Activated CD4-positive, alpha-beta T cell treated with anti-CD3 and anti-CD28 coated beads, Interleukin-2, amount 10 ng/mL, durations not matched to agents 24 days and 14 days (primary cell): ENCODE measurements around the gene MAP3K19. TPM values are rescaled to one million over a fixed set of nuclear protein-coding genes. Genes with fewer than 3 reads are reported as not detected.

Experiments
- DNase-seq: peaks from one replicate; pipeline ENCODE4 v3.0.0; 2022
- H3K27ac Mint-ChIP-seq: one replicate; pipeline ENCODE4 v1.8.0; 2022; ENCODE audit warnings: mild to moderate bottlenecking, mixed read lengths
- H3K27me3 Mint-ChIP-seq: one replicate; pipeline ENCODE4 v1.8.0; 2022; ENCODE audit warnings: mixed read lengths
- H3K36me3 Mint-ChIP-seq: one replicate; pipeline ENCODE4 v1.8.0; 2022; ENCODE audit warnings: low read depth, mild to moderate bottlenecking, mixed read lengths
- H3K4me1 Mint-ChIP-seq: one replicate; pipeline ENCODE4 v1.8.0; 2021; ENCODE audit warnings: mixed read lengths
- H3K4me3 Mint-ChIP-seq: one replicate; pipeline ENCODE4 v1.8.0; 2022; ENCODE audit warnings: mild to moderate bottlenecking, moderate library complexity, mixed read lengths
- H3K9me3 Mint-ChIP-seq: one replicate; pipeline ENCODE4 v1.8.0; 2021; ENCODE audit warnings: mixed read lengths
- intact Hi-C: fragments of 100-400 bp; cut with micrococcal nuclease; formaldehyde crosslinking; loops from one replicate; pipeline ENCODE4 v1.15.1; 2023
- total RNA-seq: library from RNA; stranded (reverse); gene quantifications from 2 replicates; pipeline ENCODE4 v1.2.3, GENCODE V29; 2022

The MAP3K19 gene
- total RNA-seq, 1 donor from 2014 or later, result not detected

DNA sequence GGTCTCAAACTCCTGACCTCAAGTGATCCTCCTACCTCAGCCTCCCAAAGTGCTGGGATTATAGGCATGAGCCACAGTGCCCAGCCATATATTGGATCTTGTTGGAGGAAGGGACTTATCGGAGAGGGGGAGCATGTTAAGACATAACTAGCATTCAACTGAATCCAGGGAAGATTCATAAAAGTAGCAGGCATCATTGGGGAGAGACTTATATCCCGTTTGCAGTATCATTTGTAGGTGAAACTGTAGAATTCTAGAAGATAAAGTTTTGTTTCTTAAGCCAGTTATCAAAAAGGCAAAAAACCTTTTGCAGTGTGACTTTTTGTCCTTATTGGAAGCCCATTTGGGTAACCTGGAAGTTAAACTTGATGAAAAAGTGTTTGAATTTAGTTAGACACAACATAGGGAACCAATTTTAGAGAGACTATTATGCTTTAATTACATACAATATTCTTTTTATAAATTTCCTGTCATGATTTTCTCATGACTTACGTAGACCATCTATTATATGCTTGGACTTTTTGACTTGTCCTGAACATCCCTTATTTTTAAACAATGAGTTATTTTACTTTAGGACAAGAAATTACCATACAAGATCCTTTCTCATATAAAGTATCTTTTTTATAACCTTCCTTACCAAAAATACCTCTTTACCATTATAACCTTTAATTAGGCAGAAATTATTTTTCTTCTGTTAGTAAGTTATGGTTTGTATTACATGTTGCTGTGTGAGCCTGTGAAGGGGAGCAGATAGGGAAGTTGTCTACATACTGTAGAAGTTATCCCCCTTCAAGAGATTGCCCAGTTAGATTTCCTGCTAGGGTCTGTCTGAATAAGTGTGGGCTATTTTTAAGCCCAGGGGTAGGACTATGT, 25.1 kb upstream of the MAP3K19 start:
- peaks cover 5% of the 10 kb centered on the region for H3K4me1 Mint-ChIP-seq
- H3K4me3 Mint-ChIP-seq, result no peak overlapping the region
- intact Hi-C loops, result no loop called here
- H3K27me3 Mint-ChIP-seq, result no peaks in the 10 kb centered on the region
- no peak overlapping the region for H3K27ac Mint-ChIP-seq
- H3K36me3 Mint-ChIP-seq, result peaks cover 64% of the 10 kb centered on the region
- peaks cover 31% of the 10 kb centered on the region for H3K9me3 Mint-ChIP-seq
- DNase-seq, result no peak

DNA sequence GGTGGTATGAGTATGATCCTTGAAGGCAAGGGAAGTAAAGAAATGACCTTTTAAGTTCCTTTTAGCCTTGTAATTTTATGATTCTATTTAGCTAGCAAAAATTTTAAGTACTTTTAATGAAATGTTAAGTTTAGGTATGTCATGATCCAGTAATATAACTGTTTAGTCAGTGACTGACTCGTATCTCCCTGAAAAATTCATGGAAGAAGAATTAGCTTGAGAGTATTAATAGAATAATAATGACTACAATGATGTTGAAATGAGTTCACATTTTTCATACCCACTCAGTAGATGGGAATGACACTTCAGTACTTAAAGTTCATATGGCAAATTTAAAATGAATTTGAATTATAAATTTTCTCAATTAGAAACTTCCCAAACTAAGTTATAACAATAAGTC, 19.5 kb upstream of the MAP3K19 start:
- H3K4me1 Mint-ChIP-seq, result peaks cover 10% of the 10 kb centered on the region
- no peak for DNase-seq
- H3K27me3 Mint-ChIP-seq, result no peaks in the 10 kb centered on the region
- intact Hi-C loops, result no loop called here
- H3K9me3 Mint-ChIP-seq, result peaks cover 25% of the 10 kb centered on the region
- H3K36me3 Mint-ChIP-seq, result peaks cover 70% of the 10 kb centered on the region
- no peak overlapping the region for H3K4me3 Mint-ChIP-seq
- no peak overlapping the region for H3K27ac Mint-ChIP-seq

DNA sequence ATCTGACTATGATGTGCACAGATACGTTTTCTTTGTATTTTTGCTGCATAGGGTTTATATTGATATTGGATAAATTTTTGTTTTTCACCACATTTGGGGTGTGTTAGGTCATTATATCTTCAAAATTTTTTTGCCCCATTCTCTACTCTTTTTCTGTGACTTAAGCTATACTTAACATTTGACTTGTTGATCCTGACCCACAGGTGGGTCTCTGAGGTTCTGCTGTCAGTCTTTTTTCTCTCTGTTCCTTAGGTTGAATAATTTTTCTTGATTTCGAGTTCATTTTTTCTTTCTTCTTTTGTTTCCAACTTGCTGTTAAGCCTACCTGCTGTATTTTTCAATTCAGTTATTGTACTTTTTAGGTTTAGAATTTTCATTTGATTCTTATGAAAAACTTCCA, 16.9 kb upstream of the MAP3K19 start:
- no peak for DNase-seq
- Mint-ChIP-seq H3K4me1 (peaks cover 15% of the 10 kb centered on the region), H3K36me3 (peaks cover 70% of the 10 kb centered on the region), H3K27ac (no peak overlapping the region), H3K9me3 (peaks cover 16% of the 10 kb centered on the region), H3K27me3 (no peaks in the 10 kb centered on the region), H3K4me3 (no peak overlapping the region)
- intact Hi-C loops, result no loop called here

- H3K27me3 Mint-ChIP-seq, result no peaks in the 10 kb centered on the region
- no peak for DNase-seq
- H3K36me3 Mint-ChIP-seq, result peaks cover 67% of the 10 kb centered on the region
- intact Hi-C loops, result no loop called here
- H3K4me3 Mint-ChIP-seq, result no peak overlapping the region
- no peak overlapping the region for H3K27ac Mint-ChIP-seq
- peaks cover 19% of the 10 kb centered on the region for H3K4me1 Mint-ChIP-seq
- peaks cover 14% of the 10 kb centered on the region for H3K9me3 Mint-ChIP-seq
Observed at GRCh38 chr2:135063210-135063609, 16.0 kb upstream of the MAP3K19 start.

DNA sequence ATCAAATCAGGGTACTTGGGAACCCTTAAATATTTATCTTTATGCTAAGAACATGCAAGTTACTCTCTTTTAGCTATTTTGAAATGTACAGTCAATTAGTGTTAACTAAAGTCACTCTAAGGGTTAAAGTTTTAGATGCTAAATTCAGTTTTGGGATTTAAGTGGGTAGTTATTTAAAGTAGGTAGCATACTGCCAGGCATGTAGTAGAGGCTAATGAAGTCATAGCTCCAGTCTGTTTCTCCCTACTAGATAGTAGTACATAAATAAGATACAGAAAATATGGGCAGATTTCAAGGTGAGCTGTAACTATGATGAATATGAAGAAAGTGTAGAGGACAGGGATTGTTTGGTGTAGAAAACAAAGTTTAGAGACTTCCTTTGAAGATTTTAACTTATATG, 12.3 kb upstream of the MAP3K19 start:
- intact Hi-C loops, result loop anchor here (10.0 kb wide), 3 partner anchors 45 to 925 kb away; partner anchors contain the start of gene DARS1
- no peak for DNase-seq
- peaks cover 14% of the 10 kb centered on the region for H3K9me3 Mint-ChIP-seq
- H3K36me3 Mint-ChIP-seq, result peaks cover 64% of the 10 kb centered on the region
- no peaks in the 10 kb centered on the region for H3K27me3 Mint-ChIP-seq
- H3K4me3 Mint-ChIP-seq, result no peak overlapping the region
- no peak overlapping the region for H3K27ac Mint-ChIP-seq
- peaks cover 27% of the 10 kb centered on the region for H3K4me1 Mint-ChIP-seq

DNA sequence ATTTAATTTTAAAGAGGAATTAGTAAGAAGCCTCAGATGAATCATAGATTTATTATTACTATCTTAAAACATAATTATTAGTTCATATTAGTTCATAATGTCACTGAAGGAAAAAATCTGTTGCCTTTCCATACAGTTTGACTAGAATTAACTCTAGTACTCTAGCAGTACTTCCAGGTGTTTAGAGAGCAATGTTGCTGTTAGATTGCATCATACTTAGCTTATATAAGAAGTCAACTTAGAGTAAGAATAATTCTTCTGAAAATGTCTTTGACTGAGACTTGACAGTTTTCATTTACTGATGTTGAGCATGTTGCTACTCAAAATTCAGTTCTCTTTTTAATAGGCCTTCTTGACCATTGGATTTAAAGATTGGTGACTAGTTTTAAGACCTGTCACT, 9.5 kb upstream of the MAP3K19 start:
- Mint-ChIP-seq H3K27me3 (peaks cover 2% of the 10 kb centered on the region), H3K27ac (peak overlapping the region; percentile 13), H3K36me3 (peaks cover 52% of the 10 kb centered on the region), H3K4me3 (peak overlapping the region; percentile 15), H3K9me3 (peaks cover 3% of the 10 kb centered on the region), H3K4me1 (peaks cover 39% of the 10 kb centered on the region)
- intact Hi-C loops, result loop anchor here (10.0 kb wide), 3 partner anchors 48 to 928 kb away; partner anchors contain the start of gene DARS1
- DNase-seq, result no peak

DNA sequence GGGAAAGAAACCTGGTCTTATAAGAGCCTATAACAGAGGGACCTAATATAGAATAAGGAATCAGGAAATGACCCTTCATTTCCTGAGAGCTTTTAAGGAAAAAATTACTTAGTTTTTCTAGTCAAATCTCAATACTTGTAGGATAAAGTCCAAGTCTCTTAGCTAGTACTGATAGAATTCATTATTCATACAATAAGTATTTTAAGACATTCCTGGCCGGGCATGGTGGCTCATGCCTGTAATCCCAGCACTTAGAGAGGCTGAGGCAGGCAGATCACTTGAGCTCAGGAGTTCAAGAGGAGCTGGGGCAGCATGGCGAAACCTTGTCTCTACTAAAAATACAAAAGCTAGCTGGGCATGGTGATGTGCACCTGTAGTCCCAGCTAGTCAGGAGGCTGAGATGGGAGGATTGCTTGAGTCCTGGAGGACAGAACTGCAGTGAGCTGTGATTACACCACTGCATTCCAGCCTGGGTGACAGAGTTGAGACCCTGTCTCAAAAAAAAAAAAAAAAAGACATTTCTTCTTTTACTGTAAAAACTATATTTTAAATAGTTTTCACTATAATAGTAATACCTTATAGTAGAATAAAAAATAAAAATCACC, 8.0 kb upstream of the MAP3K19 start:
- Mint-ChIP-seq H3K9me3 (peaks cover 3% of the 10 kb centered on the region), H3K4me1 (peaks cover 46% of the 10 kb centered on the region), H3K27me3 (peaks cover 2% of the 10 kb centered on the region), H3K27ac (no peak overlapping the region), H3K36me3 (peaks cover 41% of the 10 kb centered on the region), H3K4me3 (peak overlapping the region; percentile 94)
- intact Hi-C loops, result loop anchor here (10.0 kb wide), 3 partner anchors 50 to 930 kb away; partner anchors contain the start of gene DARS1
- DNase-seq, result no peak

DNA sequence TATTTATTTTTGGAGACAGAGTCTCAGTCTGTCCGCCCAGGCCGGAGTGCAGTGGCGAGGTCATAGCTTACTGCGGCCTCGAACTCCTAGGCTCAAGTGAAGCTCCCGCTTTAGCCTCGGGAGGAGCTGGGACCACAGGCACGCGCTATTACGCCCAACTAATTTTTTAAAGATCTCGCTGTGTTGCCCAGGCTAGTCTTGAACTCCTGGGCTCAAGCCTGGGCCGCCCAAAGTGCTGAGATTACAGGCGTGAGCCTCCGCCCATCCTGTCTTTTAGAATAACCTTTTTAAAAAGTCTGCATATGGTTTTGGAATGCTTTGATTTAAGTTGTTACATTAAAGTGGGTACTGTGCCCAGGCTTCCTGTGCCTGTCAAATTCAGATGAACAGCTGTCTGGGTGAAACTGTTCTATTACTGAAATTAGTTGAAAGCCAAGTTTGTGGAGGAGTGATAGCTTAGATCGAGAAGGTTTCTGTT, 5.8 kb upstream of the MAP3K19 start:
- H3K27ac Mint-ChIP-seq, result peak overlapping the region; percentile 100
- peaks cover 30% of the 10 kb centered on the region for H3K36me3 Mint-ChIP-seq
- no peaks in the 10 kb centered on the region for H3K9me3 Mint-ChIP-seq
- peak overlapping the region; percentile 94 for H3K4me3 Mint-ChIP-seq
- peak; percentile 77 for DNase-seq
- H3K4me1 Mint-ChIP-seq, result peaks cover 38% of the 10 kb centered on the region
- intact Hi-C loops, result loop anchor here (1.0 to 10.0 kb wide), 16 partner anchors 48 to 1330 kb away; partner anchors contain the start of genes CCNT2, DARS1 and UBXN4
- peaks cover 2% of the 10 kb centered on the region for H3K27me3 Mint-ChIP-seq

- H3K36me3 Mint-ChIP-seq, result peaks cover 27% of the 10 kb centered on the region
- intact Hi-C loops, result loop anchor here (1.0 to 10.0 kb wide), 16 partner anchors 47 to 1331 kb away; partner anchors contain the start of genes CCNT2, DARS1 and UBXN4
- peak within 1 kb of the TSS; percentile 100 for H3K27ac Mint-ChIP-seq
- peak within 1 kb of the TSS; percentile 94 for H3K4me3 Mint-ChIP-seq
- peaks cover 2% of the 10 kb centered on the region for H3K27me3 Mint-ChIP-seq
- DNase-seq, result peak; percentile 98
- no peaks in the 10 kb centered on the region for H3K9me3 Mint-ChIP-seq
- peaks cover 38% of the 10 kb centered on the region for H3K4me1 Mint-ChIP-seq
Observed at GRCh38 chr2:135052042-135052876, 5.0 kb upstream of the MAP3K19 start, which contains the start of gene RAB3GAP1. TSS of gene RAB3GAP1 (plus strand) at chr2:135052292. CDS start at chr2:135052308, 16 bp downstream.

- peaks cover 2% of the 10 kb centered on the region for H3K27me3 Mint-ChIP-seq
- peaks cover 18% of the 10 kb centered on the region for H3K36me3 Mint-ChIP-seq
- H3K9me3 Mint-ChIP-seq, result no peaks in the 10 kb centered on the region
- no peak for DNase-seq
- H3K27ac Mint-ChIP-seq, result peak overlapping the region; percentile 76
- H3K4me1 Mint-ChIP-seq, result peaks cover 36% of the 10 kb centered on the region
- intact Hi-C loops, result loop anchor here (5.0 to 10.0 kb wide), 4 partner anchors 54 to 1277 kb away; partner anchors contain the start of gene DARS1
- peak overlapping the region; percentile 68 for H3K4me3 Mint-ChIP-seq
Observed at GRCh38 chr2:135050684-135051083, 3.4 kb upstream of the MAP3K19 start.

- intact Hi-C loops, result loop anchor here (5.0 to 10.0 kb wide), 4 partner anchors 55 to 1277 kb away; partner anchors contain the start of gene DARS1
- Mint-ChIP-seq H3K36me3 (peaks cover 16% of the 10 kb centered on the region), H3K27me3 (peaks cover 3% of the 10 kb centered on the region), H3K9me3 (no peaks in the 10 kb centered on the region), H3K4me3 (no peak overlapping the region), H3K4me1 (peaks cover 34% of the 10 kb centered on the region), H3K27ac (peak overlapping the region; percentile 3)
- no peak for DNase-seq
Observed at GRCh38 chr2:135050132-135050531, 2.9 kb upstream of the MAP3K19 start.

DNA sequence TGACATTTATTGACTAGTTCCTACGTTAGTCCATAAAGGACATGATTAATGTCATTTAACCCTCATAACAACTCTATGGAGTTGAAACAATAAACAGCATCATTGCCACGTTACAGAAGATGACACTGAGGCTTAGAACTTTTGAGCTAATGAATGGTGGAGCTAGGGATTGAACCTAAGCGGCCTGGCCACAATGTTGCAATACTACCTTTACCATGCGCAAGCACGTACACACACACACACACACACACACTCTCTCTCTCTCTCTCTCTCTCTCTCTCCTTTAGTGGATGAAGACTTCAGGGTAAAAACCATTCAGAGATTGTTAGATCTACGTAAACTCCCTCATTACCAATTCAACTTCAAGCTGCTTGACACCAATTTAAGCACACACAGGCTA, 875 bp upstream of the MAP3K19 start:
- H3K9me3 Mint-ChIP-seq, result no peaks in the 10 kb centered on the region
- intact Hi-C loops, result no loop called here
- no peak for DNase-seq
- peaks cover 6% of the 10 kb centered on the region for H3K27me3 Mint-ChIP-seq
- peaks cover 19% of the 10 kb centered on the region for H3K4me1 Mint-ChIP-seq
- peak overlapping the region; percentile 2 for H3K27ac Mint-ChIP-seq
- H3K36me3 Mint-ChIP-seq, result peaks cover 4% of the 10 kb centered on the region
- H3K4me3 Mint-ChIP-seq, result no peak overlapping the region

DNA sequence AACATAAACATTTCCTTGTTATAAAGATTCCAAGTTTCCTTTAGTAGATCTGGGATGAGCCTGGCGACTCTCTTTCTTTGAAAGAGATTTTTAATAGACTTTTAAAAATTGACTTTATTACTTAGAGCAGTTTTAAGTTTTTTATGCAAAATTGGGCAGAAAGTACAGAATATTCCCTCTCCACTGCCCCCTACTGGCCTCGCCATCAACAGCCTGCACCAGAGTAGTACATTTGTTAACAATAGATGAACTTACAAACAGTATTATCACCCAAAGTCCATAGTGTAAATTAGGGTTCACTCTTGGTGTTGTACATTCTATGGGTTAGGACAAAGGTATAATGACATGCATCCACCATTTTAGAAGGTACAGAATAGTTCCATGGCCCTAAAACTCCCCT, 3.9 kb downstream of the MAP3K19 start:
- intact Hi-C loops, result no loop called here
- no peaks in the 10 kb centered on the region for H3K4me1 Mint-ChIP-seq
- peaks cover 4% of the 10 kb centered on the region for H3K27me3 Mint-ChIP-seq
- no peak overlapping the region for H3K27ac Mint-ChIP-seq
- H3K36me3 Mint-ChIP-seq, result no peaks in the 10 kb centered on the region
- no peak overlapping the region for H3K4me3 Mint-ChIP-seq
- H3K9me3 Mint-ChIP-seq, result no peaks in the 10 kb centered on the region
- no peak for DNase-seq
